ENCODE results near the gene FAM76B.
A peak's percentile ranks its signal among the peaks of the same experiment; 100 is the strongest.
"Not testable (repeated sequence)": the region's sequence is repeated elsewhere in the genome, so short reads cannot be mapped to it uniquely, and the experiment has no call there.

FAM76B gene

DNA sequence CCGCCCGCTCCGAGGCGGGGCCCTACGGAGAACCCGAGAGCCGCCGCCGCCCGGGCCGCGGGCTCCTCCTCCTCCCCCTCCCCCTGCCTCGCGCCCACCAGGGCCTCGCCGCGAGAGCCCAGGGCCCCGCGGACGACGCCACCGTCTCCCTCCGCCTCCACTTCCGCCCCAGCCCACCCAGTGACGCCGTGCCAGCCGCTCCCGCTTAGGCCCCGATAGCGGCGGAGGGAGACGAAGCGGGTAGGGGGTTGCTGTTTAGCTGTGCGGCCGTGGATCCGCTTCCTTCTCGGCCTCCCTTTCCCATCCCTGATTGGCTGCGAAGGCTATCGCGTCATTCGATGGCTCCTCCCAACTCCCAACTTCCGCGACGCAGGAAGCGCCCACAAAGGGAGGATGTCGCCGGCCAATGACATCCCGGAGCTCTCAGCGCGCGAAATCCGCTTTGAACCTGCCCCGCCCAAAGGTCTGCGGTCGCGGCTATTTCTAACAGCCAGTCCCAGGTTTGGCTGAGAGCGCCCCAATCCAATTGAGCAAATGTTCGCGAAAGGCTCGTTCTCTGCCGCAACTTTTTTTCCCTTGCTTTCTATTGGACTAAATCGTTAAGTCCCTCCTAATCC lies at the start of gene FAM76B:
FAM76B (minus strand) TSS at position 277 of the 617 bp plus-strand sequence. CDS start 304 bp downstream, outside the sequence.
- Histone ChIP-seq H3K27ac (ENCODE audit: low read length) (peak within 1 kb of the TSS; percentile 100), H3K36me3 (ENCODE audit: control insufficient read depth, low read depth, low read length) (peaks cover 28% of the 10 kb centered on the region), H3K9me3 (ENCODE audit: control insufficient read depth, low read depth, low read length) (no peaks in the 10 kb centered on the region), H3K9ac (ENCODE audit: low read length) (peak within 1 kb of the TSS; percentile 99), H3K4me1 (ENCODE audit: control insufficient read depth, low read depth, low read length) (peaks cover 14% of the 10 kb centered on the region), H3K27me3 (ENCODE audit: control insufficient read depth, insufficient read depth, low read length) (no peaks in the 10 kb centered on the region), H3K4me3 (ENCODE audit: low read length) (peak within 1 kb of the TSS; percentile 97)

- Histone ChIP-seq H3K9me3 (ENCODE audit: control insufficient read depth, low read depth, low read length) (no peaks in the 10 kb centered on the region), H3K4me1 (ENCODE audit: control insufficient read depth, low read depth, low read length) (no peaks in the 10 kb centered on the region), H3K36me3 (ENCODE audit: control insufficient read depth, low read depth, low read length) (peaks cover 70% of the 10 kb centered on the region), H3K4me3 (ENCODE audit: low read length) (no peak overlapping the region), H3K27me3 (ENCODE audit: control insufficient read depth, insufficient read depth, low read length) (no peaks in the 10 kb centered on the region), H3K27ac (ENCODE audit: low read length) (no peak overlapping the region), H3K9ac (ENCODE audit: low read length) (no peak overlapping the region)
Measured at GRCh38 chr11:95835768-95836488, 46.3 kb upstream of the FAM76B start.

GRCh38 chr11:95835351-95835750 lies 45.8 kb upstream of the FAM76B start:
- no peak overlapping the region for H3K4me3 ChIP-seq (ENCODE audit: low read length)
- peaks cover 68% of the 10 kb centered on the region for H3K36me3 ChIP-seq (ENCODE audit: control insufficient read depth, low read depth, low read length)
- no peaks in the 10 kb centered on the region for H3K4me1 ChIP-seq (ENCODE audit: control insufficient read depth, low read depth, low read length)
- H3K27me3 ChIP-seq (ENCODE audit: control insufficient read depth, insufficient read depth, low read length), result no peaks in the 10 kb centered on the region
- no peak overlapping the region for H3K9ac ChIP-seq (ENCODE audit: low read length)
- no peaks in the 10 kb centered on the region for H3K9me3 ChIP-seq (ENCODE audit: control insufficient read depth, low read depth, low read length)
- no peak overlapping the region for H3K27ac ChIP-seq (ENCODE audit: low read length)

- Histone ChIP-seq H3K27ac (ENCODE audit: low read length) (no peak overlapping the region), H3K4me1 (ENCODE audit: control insufficient read depth, low read depth, low read length) (no peaks in the 10 kb centered on the region), H3K9ac (ENCODE audit: low read length) (no peak overlapping the region), H3K9me3 (ENCODE audit: control insufficient read depth, low read depth, low read length) (no peaks in the 10 kb centered on the region), H3K4me3 (ENCODE audit: low read length) (no peak overlapping the region), H3K36me3 (ENCODE audit: control insufficient read depth, low read depth, low read length) (peaks cover 78% of the 10 kb centered on the region), H3K27me3 (ENCODE audit: control insufficient read depth, insufficient read depth, low read length) (no peaks in the 10 kb centered on the region)
Measured at GRCh38 chr11:95833378-95833777, 43.8 kb upstream of the FAM76B start.

GRCh38 chr11:95832763-95833162 lies 43.2 kb upstream of the FAM76B start:
- no peak overlapping the region for H3K27ac ChIP-seq (ENCODE audit: low read length)
- no peaks in the 10 kb centered on the region for H3K9me3 ChIP-seq (ENCODE audit: control insufficient read depth, low read depth, low read length)
- no peaks in the 10 kb centered on the region for H3K27me3 ChIP-seq (ENCODE audit: control insufficient read depth, insufficient read depth, low read length)
- H3K4me1 ChIP-seq (ENCODE audit: control insufficient read depth, low read depth, low read length), result no peaks in the 10 kb centered on the region
- H3K9ac ChIP-seq (ENCODE audit: low read length), result no peak overlapping the region
- H3K36me3 ChIP-seq (ENCODE audit: control insufficient read depth, low read depth, low read length), result peaks cover 78% of the 10 kb centered on the region
- no peak overlapping the region for H3K4me3 ChIP-seq (ENCODE audit: low read length)

DNA sequence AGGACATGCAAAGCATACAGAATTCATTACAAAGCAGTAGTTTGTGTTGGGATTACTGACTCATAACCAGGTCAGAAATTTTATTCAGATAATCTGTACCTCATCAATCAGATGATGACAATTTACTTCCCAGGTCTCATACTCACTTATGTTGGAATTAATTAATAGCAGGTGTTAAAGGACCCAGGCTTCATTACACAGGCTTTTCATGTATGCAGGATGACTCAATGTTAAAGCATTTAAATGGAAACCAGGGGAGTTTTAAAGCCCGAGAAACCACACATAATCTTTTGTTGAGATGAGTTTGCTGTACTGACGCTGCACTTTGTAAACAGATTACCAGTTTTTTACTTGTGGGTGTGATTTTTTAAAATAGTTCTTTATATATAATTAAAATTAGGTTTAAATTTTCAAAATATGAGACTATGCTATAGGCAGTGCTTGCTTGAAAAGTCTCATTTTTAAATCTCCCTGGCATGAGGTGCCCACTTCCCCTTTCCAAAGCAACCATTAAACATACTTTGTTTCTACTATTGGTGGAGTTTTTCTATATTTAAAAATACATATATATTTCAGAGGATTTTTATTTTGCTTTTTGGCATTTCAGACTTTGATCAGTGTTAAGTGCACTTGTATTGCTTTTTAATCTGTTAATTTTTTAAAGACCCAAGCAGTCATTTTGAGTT lies 41.8 kb upstream of the FAM76B start:
- H3K27me3 ChIP-seq (ENCODE audit: control insufficient read depth, insufficient read depth, low read length), result no peaks in the 10 kb centered on the region
- H3K36me3 ChIP-seq (ENCODE audit: control insufficient read depth, low read depth, low read length), result peaks cover 73% of the 10 kb centered on the region
- H3K27ac ChIP-seq (ENCODE audit: low read length), result no peak overlapping the region
- H3K9ac ChIP-seq (ENCODE audit: low read length), result no peak overlapping the region
- no peak overlapping the region for H3K4me3 ChIP-seq (ENCODE audit: low read length)
- no peaks in the 10 kb centered on the region for H3K9me3 ChIP-seq (ENCODE audit: control insufficient read depth, low read depth, low read length)
- no peaks in the 10 kb centered on the region for H3K4me1 ChIP-seq (ENCODE audit: control insufficient read depth, low read depth, low read length)

- Histone ChIP-seq H3K27ac (ENCODE audit: low read length) (no peak overlapping the region), H3K9ac (ENCODE audit: low read length) (no peak overlapping the region), H3K4me1 (ENCODE audit: control insufficient read depth, low read depth, low read length) (no peaks in the 10 kb centered on the region), H3K4me3 (ENCODE audit: low read length) (no peak overlapping the region), H3K27me3 (ENCODE audit: control insufficient read depth, insufficient read depth, low read length) (no peaks in the 10 kb centered on the region), H3K9me3 (ENCODE audit: control insufficient read depth, low read depth, low read length) (no peaks in the 10 kb centered on the region), H3K36me3 (ENCODE audit: control insufficient read depth, low read depth, low read length) (peaks cover 68% of the 10 kb centered on the region)
Measured at GRCh38 chr11:95829580-95830259, 40.1 kb upstream of the FAM76B start.

GRCh38 chr11:95827696-95828095 lies 38.1 kb upstream of the FAM76B start:
- Histone ChIP-seq H3K4me1 (ENCODE audit: control insufficient read depth, low read depth, low read length) (no peaks in the 10 kb centered on the region), H3K9me3 (ENCODE audit: control insufficient read depth, low read depth, low read length) (no peaks in the 10 kb centered on the region), H3K27ac (ENCODE audit: low read length) (no peak overlapping the region), H3K9ac (ENCODE audit: low read length) (no peak overlapping the region), H3K27me3 (ENCODE audit: control insufficient read depth, insufficient read depth, low read length) (no peaks in the 10 kb centered on the region), H3K36me3 (ENCODE audit: control insufficient read depth, low read depth, low read length) (peaks cover 65% of the 10 kb centered on the region), H3K4me3 (ENCODE audit: low read length) (no peak overlapping the region)

DNA sequence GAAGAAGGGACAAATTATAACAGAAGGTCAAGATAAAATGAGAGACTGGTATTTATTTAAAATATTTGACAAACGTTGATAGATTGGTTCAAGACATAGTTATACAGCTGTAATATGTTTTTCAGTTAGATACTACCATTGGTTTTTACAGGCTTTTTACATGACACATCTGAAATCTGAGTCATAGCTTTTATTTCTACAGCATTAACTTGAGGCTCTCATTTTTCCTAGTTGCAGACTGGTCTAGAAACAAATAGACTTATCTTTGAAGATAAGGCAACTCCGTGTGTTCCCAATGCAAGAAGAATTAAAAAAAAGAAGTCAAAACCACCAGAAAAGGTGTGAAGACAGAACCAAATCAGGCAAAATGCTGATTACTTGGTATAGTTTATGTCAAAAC lies 32.1 kb upstream of the FAM76B start:
- peaks cover 58% of the 10 kb centered on the region for H3K36me3 ChIP-seq (ENCODE audit: control insufficient read depth, low read depth, low read length)
- no peak overlapping the region for H3K9ac ChIP-seq (ENCODE audit: low read length)
- H3K4me1 ChIP-seq (ENCODE audit: control insufficient read depth, low read depth, low read length), result no peaks in the 10 kb centered on the region
- no peak overlapping the region for H3K27ac ChIP-seq (ENCODE audit: low read length)
- H3K27me3 ChIP-seq (ENCODE audit: control insufficient read depth, insufficient read depth, low read length), result no peaks in the 10 kb centered on the region
- H3K9me3 ChIP-seq (ENCODE audit: control insufficient read depth, low read depth, low read length), result no peaks in the 10 kb centered on the region
- H3K4me3 ChIP-seq (ENCODE audit: low read length), result no peak overlapping the region

- no peaks in the 10 kb centered on the region for H3K4me1 ChIP-seq (ENCODE audit: control insufficient read depth, low read depth, low read length)
- no peaks in the 10 kb centered on the region for H3K9me3 ChIP-seq (ENCODE audit: control insufficient read depth, low read depth, low read length)
- H3K36me3 ChIP-seq (ENCODE audit: control insufficient read depth, low read depth, low read length), result peaks cover 36% of the 10 kb centered on the region
- no peaks in the 10 kb centered on the region for H3K27me3 ChIP-seq (ENCODE audit: control insufficient read depth, insufficient read depth, low read length)
- no peak overlapping the region for H3K27ac ChIP-seq (ENCODE audit: low read length)
- no peak overlapping the region for H3K9ac ChIP-seq (ENCODE audit: low read length)
- H3K4me3 ChIP-seq (ENCODE audit: low read length), result no peak overlapping the region
Measured at GRCh38 chr11:95816037-95816436, 26.5 kb upstream of the FAM76B start.

DNA sequence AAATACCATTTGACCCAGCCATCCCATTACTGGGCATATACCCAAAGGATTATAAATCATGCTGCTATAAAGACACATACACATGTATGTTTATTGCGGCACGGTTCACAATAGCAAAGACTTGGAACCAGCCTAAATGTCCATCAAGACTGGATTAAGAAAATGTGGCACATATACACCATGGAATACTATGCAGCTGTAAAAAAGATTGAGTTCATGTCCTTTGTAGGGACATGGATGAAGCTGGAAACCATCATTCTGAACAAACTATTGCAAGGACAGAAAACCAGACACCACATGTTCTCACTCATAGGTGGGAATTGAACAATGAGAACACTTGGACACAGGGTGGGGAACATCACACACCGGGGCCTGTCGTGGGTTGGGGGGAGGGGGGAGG lies 21.5 kb upstream of the FAM76B start:
- not testable (repeated sequence) for H3K9ac ChIP-seq (ENCODE audit: low read length); H3K4me3 ChIP-seq (ENCODE audit: low read length); H3K9me3 ChIP-seq (ENCODE audit: control insufficient read depth, low read depth, low read length); H3K27ac ChIP-seq (ENCODE audit: low read length); H3K27me3 ChIP-seq (ENCODE audit: control insufficient read depth, insufficient read depth, low read length); H3K4me1 ChIP-seq (ENCODE audit: control insufficient read depth, low read depth, low read length)
- H3K36me3 ChIP-seq (ENCODE audit: control insufficient read depth, low read depth, low read length), result peaks cover 28% of the 10 kb centered on the region

All from iPS-18a (cell line).